NCI-H446 (cell line): ENCODE data around the gene POLA2.

Source experiments
- DNase-seq, 2 experiments: peaks; one replicate each; lab custom pipeline; 2025; lab: John Stamatoyannopoulos, UW

The POLA2 gene

GRCh38 chr11:65286686-65287085 is 24.9 kb downstream of the POLA2 start:
- DNase-seq: no peak

- no peak for DNase-seq
Observed at GRCh38 chr11:65287601-65288000, 25.8 kb downstream of the POLA2 start.

GRCh38 chr11:65288706-65289536 is 27.2 kb downstream of the POLA2 start:
- DNase-seq: peak; percentile 32 to 87

GRCh38 chr11:65290448-65291165 is 28.8 kb downstream of the POLA2 start:
- no peak for DNase-seq

- no peak for DNase-seq
Observed at GRCh38 chr11:65291613-65292012, 29.9 kb downstream of the POLA2 start.

- DNase-seq: no peak
Observed at GRCh38 chr11:65292890-65293289, 31.1 kb downstream of the POLA2 start.

GRCh38 chr11:65293909-65294381 is 32.2 kb downstream of the POLA2 start:
- no peak for DNase-seq

- DNase-seq: no peak
Observed at GRCh38 chr11:65295001-65295400, 33.2 kb downstream of the POLA2 start.

GRCh38 chr11:65295571-65296341 is 34.0 kb downstream of the POLA2 start:
- no peak for DNase-seq

GRCh38 chr11:65297026-65297672 is 35.4 kb downstream of the POLA2 start:
- no peak for DNase-seq

GRCh38 chr11:65298131-65298535 is 36.4 kb downstream of the POLA2 start:
- DNase-seq: no peak

- DNase-seq: no peak
Observed at GRCh38 chr11:65298655-65299179, 37.0 kb downstream of the POLA2 start.

GRCh38 chr11:65300621-65301275 is 39.0 kb downstream of the POLA2 start:
- no peak for DNase-seq

- DNase-seq: no peak
Observed at GRCh38 chr11:65301491-65302329, 39.9 kb downstream of the POLA2 start.

- DNase-seq: no peak
Observed at GRCh38 chr11:65303555-65303954, 41.8 kb downstream of the POLA2 start.

GRCh38 chr11:65304110-65304509 is 42.3 kb downstream of the POLA2 start:
- DNase-seq: no peak

- DNase-seq: no peak
Observed at GRCh38 chr11:65304613-65305012, 42.9 kb downstream of the POLA2 start.

- peak in 1 of 2 experiments; percentile 33 for DNase-seq
Observed at GRCh38 chr11:65305501-65306268, 43.9 kb downstream of the POLA2 start.
